Measurements from ENCODE around the gene CENPX. TPM values are rescaled to one million over a fixed set of nuclear protein-coding genes. Genes with fewer than 3 reads are reported as not detected.

The CENPX gene
- total RNA-seq, 2 donors from 2014 or later, result 91.1 to 238 TPM

- Histone ChIP-seq H3K4me3 (no peak overlapping the region), H3K36me3 (no peaks in the 10 kb centered on the region), H3K4me1 (peaks cover under 1% of the 10 kb centered on the region), H3K27me3 (no peaks in the 10 kb centered on the region), H3K27ac (no peak overlapping the region), H3K9ac (ENCODE audit: low read depth in 2 of 2, low read length in 2 of 2) (no peak overlapping the region), H3K9me3 (no peaks in the 10 kb centered on the region)
- no peak for DNase-seq
- TF ChIP-seq CTCF (IDR thresholded peaks at IDR 0.05), result no peak
- intact Hi-C loops (cut with DNase I), result no loop called here
Observed at GRCh38 chr17:81973432-81973831, 49.2 kb downstream of the CENPX start.

- Histone ChIP-seq H3K4me3 (no peak overlapping the region), H3K27ac (no peak overlapping the region), H3K4me1 (peaks cover 14% of the 10 kb centered on the region), H3K9me3 (no peaks in the 10 kb centered on the region), H3K9ac (ENCODE audit: low read depth in 2 of 2, low read length in 2 of 2) (no peak overlapping the region), H3K36me3 (no peaks in the 10 kb centered on the region), H3K27me3 (peaks cover 6% of the 10 kb centered on the region)
- no peak for TF ChIP-seq CTCF (IDR thresholded peaks at IDR 0.05)
- DNase-seq, result no peak
- intact Hi-C loops (cut with DNase I), result no loop called here
Observed at GRCh38 chr17:81968850-81969812, 53.5 kb downstream of the CENPX start.

Other genes with a start within 250 kb of the CENPX start
- gene GCGR, start 218.7 kb downstream of the CENPX start, total RNA-seq, result not detected
- gene MCRIP1, start 189.6 kb downstream of the CENPX start, total RNA-seq, result 10 to 100 TPM; 25.9 to 26.2 TPM
- not detected for gene PPP1R27, start 187.8 kb downstream of the CENPX start, total RNA-seq
- gene P4HB, start 162.3 kb downstream of the CENPX start, total RNA-seq, result 1,000 to 10,000 TPM in 1 of 2 donors, 100 to 1,000 TPM in 1; 719 to 1,051 TPM
- 100 to 1,000 TPM; 407 to 546 TPM for gene ARHGDIA, start 151.5 kb downstream of the CENPX start, total RNA-seq
- gene ALYREF, start 131.3 kb downstream of the CENPX start, total RNA-seq, result 100 to 1,000 TPM in 1 of 2 donors, 10 to 100 TPM in 1; 66.6 to 191 TPM
- 100 to 1,000 TPM; 106 to 174 TPM for gene ANAPC11, start 131.2 kb downstream of the CENPX start, total RNA-seq
- gene NPB, start 120.6 kb downstream of the CENPX start, total RNA-seq, result under 1 TPM in 1 of 2 donors, not detected in 1; 0.22 TPM
- 10 to 100 TPM; 47.5 to 71.6 TPM for gene PCYT2, start 111.5 kb downstream of the CENPX start, total RNA-seq
- 10 to 100 TPM; 43.3 to 81.9 TPM for gene SIRT7, start 104.7 kb downstream of the CENPX start, total RNA-seq
- gene MAFG, start 95.1 kb downstream of the CENPX start, total RNA-seq, result 10 to 100 TPM; 16.0 to 20.4 TPM
- gene PYCR1, start 85.6 kb downstream of the CENPX start, total RNA-seq, result 100 to 1,000 TPM in 1 of 2 donors, 10 to 100 TPM in 1; 56.5 to 131 TPM
- under 1 TPM in 1 of 2 donors, not detected in 1; 0.27 TPM for gene MYADML2, start 75.6 kb downstream of the CENPX start, total RNA-seq
- under 1 TPM in 1 of 2 donors, not detected in 1; 0.57 TPM for gene NOTUM, start 61.7 kb downstream of the CENPX start, total RNA-seq
- 10 to 100 TPM; 21.7 to 43.0 TPM for gene ASPSCR1, start 45.2 kb downstream of the CENPX start, total RNA-seq
- gene LRRC45, start 427 bp upstream of the CENPX start, total RNA-seq, result 10 to 100 TPM; 16.6 to 60.0 TPM
- gene RAC3, start 8.8 kb upstream of the CENPX start, total RNA-seq, result 10 to 100 TPM in 1 of 2 donors, 1 to 10 TPM in 1; 7.0 to 16.6 TPM
- gene DCXR, start 14.8 kb upstream of the CENPX start, total RNA-seq, result 100 to 1,000 TPM; 115 to 183 TPM
- gene RFNG, start 28.9 kb upstream of the CENPX start, total RNA-seq, result 10 to 100 TPM; 30.6 to 32.1 TPM
- gene GPS1, start 29.0 kb upstream of the CENPX start, total RNA-seq, result 100 to 1,000 TPM in 1 of 2 donors, 10 to 100 TPM in 1; 70.8 to 129 TPM
- 100 to 1,000 TPM; 113 to 253 TPM for gene DUS1L, start 42.9 kb upstream of the CENPX start, total RNA-seq
- 100 to 1,000 TPM; 168 to 198 TPM for gene FASN, start 75.4 kb upstream of the CENPX start, total RNA-seq
- 10 to 100 TPM; 24.5 to 46.1 TPM for gene CCDC57, start 190.0 kb upstream of the CENPX start, total RNA-seq
- gene SLC16A3, start 206.2 kb upstream of the CENPX start, total RNA-seq, result 100 to 1,000 TPM; 148 to 298 TPM

Measured in colonic mucosa (tissue), 4 donors.